Sigmoid colon (tissue), 7 donors: Measurements from ENCODE around the gene PHF1. TPM values are rescaled to one million over a fixed set of nuclear protein-coding genes. Genes with fewer than 3 reads are reported as not detected.

Experiments
- DNase-seq: peaks from one replicate; pipeline ENCODE4 v3.0.0-alpha.2; 2019
- H3K27ac ChIP-seq, 4 donors: fragments of 200-600 bp; sonication (generic); one replicate each; pipeline ENCODE4 v1.5.1; 2016 to 2019; ENCODE audit warnings: mild to moderate bottlenecking in 1 of 4
- H3K27me3 ChIP-seq, 3 donors: fragments of 200-600 bp; sonication (generic); one replicate each; pipeline ENCODE4 v1.5.1; 2019; ENCODE audit warnings: mild to moderate bottlenecking in 1 of 3
- H3K36me3 ChIP-seq, 4 donors: fragments of 200-600 bp; sonication (generic); one replicate each; pipeline ENCODE4 v1.5.1; 2016 to 2019
- H3K4me1 ChIP-seq, 4 donors: fragments of 200-600 bp; sonication (generic); one replicate each; pipeline ENCODE4 v1.5.1; 2017 to 2019
- H3K4me3 ChIP-seq, 4 donors: fragments of 200-600 bp; sonication (generic); one replicate each; pipeline ENCODE4 v1.5.1; 2017 to 2019; ENCODE audit warnings: mild to moderate bottlenecking in 2 of 4, moderate library complexity in 1 of 4
- H3K9me3 ChIP-seq, 4 donors: fragments of 200-600 bp in 3 of 4; sonication (generic) in 3 of 4; one replicate each; pipeline versions ENCODE4 v1.5.1 to v1.6.1; 2013 to 2019
- CTCF ChIP-seq, 4 experiments: fragments of 450-650 bp in 3 of 4; fragments of 200-600 bp in 1 of 4; IDR thresholded peaks; one replicate each; pipeline ENCODE4 v1.5.1; 2016 to 2019; ENCODE audit warnings: antibody characterized with exemption in 4 of 4, mild to moderate bottlenecking in 3 of 4, moderate library complexity in 2 of 4
- EP300 ChIP-seq, 4 donors: sonication (generic); formaldehyde crosslinking; IDR thresholded peaks; one replicate each; pipeline ENCODE4 v1.6.1; 2017; ENCODE audit warnings: antibody characterized with exemption in 4 of 4
- POLR2A ChIP-seq, 2 donors: fragments of 450-650 bp; IDR thresholded peaks; one replicate each; pipeline ENCODE4 v1.6.1; 2016; ENCODE audit warnings: antibody characterized with exemption in 2 of 2, mild to moderate bottlenecking in 2 of 2, moderate library complexity in 2 of 2
- POLR2AphosphoS5 ChIP-seq, 4 donors: sonication (generic); formaldehyde crosslinking; IDR thresholded peaks; one replicate each; pipeline ENCODE4 v1.6.1; 2017; ENCODE audit warnings: antibody characterized with exemption in 4 of 4
- WGBS, 2 donors: extraction: QIAGEN DNeasy Blood & Tissue Kit; methylation state at CpG; one replicate each; pipeline ENCODE4 v1.1.7; 2013; 5-methylcytosine and 5-hydroxymethylcytosine counted together
- intact Hi-C: fragments of 100-400 bp; cut with DNase I; formaldehyde crosslinking; loops from one replicate; pipeline ENCODE4 v1.15.1; 2023
- polyA plus RNA-seq, 3 donors: library from polyadenylated mRNA; stranded (reverse); fragments of 200-250 nt; gene quantifications; one replicate each; pipeline ENCODE4 v1.2.3, GENCODE V29; 2013
- total RNA-seq, 4 donors: library from RNA; depleted of rRNA; stranded (reverse); fragments of >200 nt; gene quantifications; one replicate each; pipeline ENCODE4 v1.1.0, GENCODE V29; 2016
- donor health status: healthy with polysubstance abuse.
- donor health status: Bipolar disorder and iron deficiency.
- donor health status: healthy.

PHF1 gene
- total and polyA plus RNA-seq, 7 donors: 22.4 to 82.3 (median 57.1) TPM

DNA sequence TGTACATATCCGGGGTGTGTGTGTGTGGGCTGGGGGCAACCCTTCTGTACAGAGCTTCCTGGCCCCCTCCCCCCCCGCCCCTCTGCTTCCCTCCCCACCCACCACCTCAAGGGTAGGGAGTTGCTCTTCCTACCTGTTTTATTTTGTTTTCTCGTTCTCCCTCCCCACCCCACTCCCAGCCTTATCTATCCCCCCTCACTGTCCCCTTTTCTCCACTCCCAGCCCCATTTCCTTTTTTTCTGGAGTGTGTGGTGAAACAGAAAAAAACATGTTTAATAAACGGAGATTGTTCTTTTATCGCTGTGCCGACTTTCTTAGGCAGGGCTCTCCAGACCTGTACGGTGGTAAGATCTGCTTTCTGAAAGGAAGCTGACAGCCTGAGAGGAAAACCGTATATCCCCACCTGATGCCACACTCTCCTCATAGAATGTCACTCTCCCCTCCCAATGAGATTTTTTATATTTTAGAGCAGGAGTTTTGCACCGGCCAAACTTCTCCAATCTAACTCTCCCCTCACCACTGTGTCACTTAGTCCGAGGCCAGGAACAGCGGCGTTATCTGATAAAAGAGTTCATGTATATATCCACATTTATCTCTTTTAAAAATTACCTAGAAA, 42.7 kb downstream of the PHF1 start:
- Histone ChIP-seq H3K27me3 (no peaks in the 10 kb centered on the region), H3K4me1 (peaks cover 0 to 30% (median 20%) of the 10 kb centered on the region in 4 donors), H3K4me3 (peak overlapping the region; percentile 71 to 90 (median 76)), H3K9me3 (no peaks in the 10 kb centered on the region), H3K27ac (peak overlapping the region; percentile 81 to 88 (median 86)), H3K36me3 (peaks cover 0 to 24% (median 4%) of the 10 kb centered on the region in 4 donors)
- TF ChIP-seq POLR2A (IDR thresholded peaks at IDR 0.05): no peak
- TF ChIP-seq CTCF (IDR thresholded peaks at IDR 0.05): no peak
- TF ChIP-seq EP300 (IDR thresholded peaks at IDR 0.05): no peak
- TF ChIP-seq POLR2AphosphoS5 (IDR thresholded peaks at IDR 0.05): no peak
- 1% methylated on average over 12 of the region's 12 CpGs for WGBS, 2 donors
- intact Hi-C loops: loop anchor here (2.0 to 5.0 kb wide), 2 partner anchors 63 to 119 kb away; partner anchors contain the start of gene KIFC1
- DNase-seq: no peak

DNA sequence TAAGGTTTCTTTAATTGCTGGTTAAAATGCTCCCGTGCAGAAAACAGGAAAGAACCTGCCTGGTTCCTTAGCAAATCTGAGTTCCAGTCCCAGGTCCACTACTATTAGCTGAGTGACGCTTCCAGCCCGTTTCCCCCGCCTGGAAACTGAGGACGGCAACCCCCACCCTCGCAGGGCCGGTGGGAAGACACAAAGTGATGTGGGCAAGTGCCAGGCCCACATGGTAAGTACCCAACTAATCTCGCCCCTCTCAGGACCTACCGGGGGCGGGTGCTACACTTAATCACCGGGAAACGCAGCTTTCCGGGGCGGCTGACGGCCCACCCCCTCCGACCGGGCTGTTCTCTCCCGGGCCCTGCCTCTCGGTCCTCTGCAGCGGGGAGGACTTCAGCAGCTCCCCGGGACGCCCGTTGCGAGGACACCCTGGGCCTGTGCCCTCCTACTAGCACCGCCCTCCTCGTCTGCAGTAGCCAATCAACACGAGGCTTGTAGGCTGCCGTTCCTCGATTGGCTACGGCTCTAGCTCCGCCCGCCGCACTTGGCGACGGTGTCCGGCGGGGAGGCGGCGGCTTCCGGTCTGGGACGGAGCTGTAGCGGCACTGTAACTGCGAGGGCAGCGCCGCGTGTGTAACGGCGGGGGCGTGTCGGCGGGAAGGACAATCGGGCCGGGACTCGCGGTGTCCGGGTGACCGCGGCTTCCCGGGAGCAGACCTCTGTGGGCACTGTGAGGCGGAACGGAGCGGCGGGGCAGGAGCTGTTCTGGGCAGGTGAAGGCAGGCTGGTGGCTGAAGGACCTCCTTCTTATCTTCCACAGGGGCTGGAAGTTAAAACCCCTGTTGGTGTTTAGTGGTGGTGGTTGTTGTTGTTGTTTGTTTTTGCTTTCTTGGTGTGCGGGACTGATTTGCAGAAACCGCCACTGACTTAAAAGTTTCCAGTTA, 43.5 kb downstream of the PHF1 start, which contains the start of gene ZBTB9:
Gene ZBTB9 (plus strand): TSS at position 568 of the 938 bp plus-strand sequence. CDS start 525 bp downstream, outside the sequence.
- intact Hi-C loops: loop anchor here (2.0 to 5.0 kb wide), 2 partner anchors 63 to 118 kb away; partner anchors contain the start of gene KIFC1
- Histone ChIP-seq H3K36me3 (peaks cover 0 to 17% (median 2%) of the 10 kb centered on the region in 4 donors), H3K27me3 (no peaks in the 10 kb centered on the region), H3K4me3 (peak within 1 kb of the TSS; percentile 71 to 90 (median 76)), H3K9me3 (no peaks in the 10 kb centered on the region), H3K27ac (peak within 1 kb of the TSS; percentile 81 to 88 (median 86)), H3K4me1 (peaks cover 0 to 30% (median 20%) of the 10 kb centered on the region in 4 donors)
- TF ChIP-seq EP300 (IDR thresholded peaks at IDR 0.05): no peak
- TF ChIP-seq POLR2AphosphoS5 (IDR thresholded peaks at IDR 0.05): peak; percentile 94 to 96 (median 95)
- peak; percentile 70 to 91 for TF ChIP-seq POLR2A (IDR thresholded peaks at IDR 0.05)
- WGBS, 2 donors: 0% methylated on average over 65 of the region's 65 CpGs
- peak; percentile 99 for DNase-seq

GRCh38 chr6:33455051-33455450, 44.2 kb downstream of the PHF1 start:
- H3K36me3 ChIP-seq: peaks cover 0 to 17% (median 2%) of the 10 kb centered on the region in 4 donors
- 43 to 51% methylated on average over 16 of the region's 16 CpGs for WGBS, 2 donors
- H3K4me3 ChIP-seq: peak overlapping the region; percentile 71 to 90 (median 76)
- no peak for DNase-seq
- H3K4me1 ChIP-seq: peaks cover 0 to 30% (median 20%) of the 10 kb centered on the region in 4 donors
- no peaks in the 10 kb centered on the region for H3K9me3 ChIP-seq
- intact Hi-C loops: loop anchor here (2.0 kb wide), 1 partner anchor 64 kb away; the partner anchor contains the start of gene KIFC1
- H3K27ac ChIP-seq: peak overlapping the region in 3 of 4 donors; percentile 81 to 88 (median 85)
- no peaks in the 10 kb centered on the region for H3K27me3 ChIP-seq
- TF ChIP-seq CTCF (IDR thresholded peaks at IDR 0.05): no peak
- no peak for TF ChIP-seq POLR2AphosphoS5 (IDR thresholded peaks at IDR 0.05)
- no peak for TF ChIP-seq EP300 (IDR thresholded peaks at IDR 0.05)
- TF ChIP-seq POLR2A (IDR thresholded peaks at IDR 0.05): no peak

GRCh38 chr6:33456156-33456555, 45.3 kb downstream of the PHF1 start:
- no peaks in the 10 kb centered on the region for H3K27me3 ChIP-seq
- H3K27ac ChIP-seq: no peak overlapping the region
- peaks cover 0 to 17% (median 2%) of the 10 kb centered on the region in 4 donors for H3K36me3 ChIP-seq
- TF ChIP-seq EP300 (IDR thresholded peaks at IDR 0.05) (no peak), POLR2AphosphoS5 (IDR thresholded peaks at IDR 0.05) (no peak), POLR2A (IDR thresholded peaks at IDR 0.05) (no peak), CTCF (IDR thresholded peaks at IDR 0.05) (no peak)
- no peak overlapping the region for H3K4me3 ChIP-seq
- DNase-seq: no peak
- H3K4me1 ChIP-seq: peaks cover 0 to 30% (median 20%) of the 10 kb centered on the region in 4 donors
- H3K9me3 ChIP-seq: no peaks in the 10 kb centered on the region
- intact Hi-C loops: no loop called here
- WGBS, 2 donors: 97 to 98% methylated on average over 12 of the region's 12 CpGs
